GM12872 (cell line): ENCODE data around the gene MIAT.

ENCODE experiments used
- TF ChIP-seq, protein P1 (sequence below): IDR thresholded peaks from 3 replicates; pipeline ENCODE4 v1.5.1; 2011; ENCODE audit warnings: low read depth, mild to moderate bottlenecking, low read length, moderate library complexity; ENCODE audit not compliant: insufficient read depth

The MIAT gene

DNA sequence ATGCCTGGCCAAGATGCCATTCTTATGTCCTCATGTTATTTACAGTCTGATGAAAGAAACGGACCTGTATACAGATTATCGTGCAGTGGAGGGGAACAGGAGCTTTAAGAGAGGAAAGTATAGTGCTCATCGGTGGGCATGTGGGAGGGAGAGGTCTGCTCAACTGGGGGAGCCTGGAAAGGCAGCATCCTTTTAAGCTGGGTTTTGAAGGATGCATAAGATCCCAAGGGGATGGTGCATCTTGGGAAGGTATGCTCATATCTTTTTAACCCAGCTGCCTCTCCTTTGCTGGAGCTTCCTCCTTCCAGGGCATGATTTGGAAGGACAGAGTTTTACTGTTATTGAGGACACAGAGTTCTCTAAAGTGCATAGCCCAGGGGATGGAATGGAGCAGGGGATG is 34.8 kb downstream of the MIAT start:
- TF ChIP-seq, protein P1, sequence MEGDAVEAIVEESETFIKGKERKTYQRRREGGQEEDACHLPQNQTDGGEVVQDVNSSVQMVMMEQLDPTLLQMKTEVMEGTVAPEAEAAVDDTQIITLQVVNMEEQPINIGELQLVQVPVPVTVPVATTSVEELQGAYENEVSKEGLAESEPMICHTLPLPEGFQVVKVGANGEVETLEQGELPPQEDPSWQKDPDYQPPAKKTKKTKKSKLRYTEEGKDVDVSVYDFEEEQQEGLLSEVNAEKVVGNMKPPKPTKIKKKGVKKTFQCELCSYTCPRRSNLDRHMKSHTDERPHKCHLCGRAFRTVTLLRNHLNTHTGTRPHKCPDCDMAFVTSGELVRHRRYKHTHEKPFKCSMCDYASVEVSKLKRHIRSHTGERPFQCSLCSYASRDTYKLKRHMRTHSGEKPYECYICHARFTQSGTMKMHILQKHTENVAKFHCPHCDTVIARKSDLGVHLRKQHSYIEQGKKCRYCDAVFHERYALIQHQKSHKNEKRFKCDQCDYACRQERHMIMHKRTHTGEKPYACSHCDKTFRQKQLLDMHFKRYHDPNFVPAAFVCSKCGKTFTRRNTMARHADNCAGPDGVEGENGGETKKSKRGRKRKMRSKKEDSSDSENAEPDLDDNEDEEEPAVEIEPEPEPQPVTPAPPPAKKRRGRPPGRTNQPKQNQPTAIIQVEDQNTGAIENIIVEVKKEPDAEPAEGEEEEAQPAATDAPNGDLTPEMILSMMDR = no peak

DNA sequence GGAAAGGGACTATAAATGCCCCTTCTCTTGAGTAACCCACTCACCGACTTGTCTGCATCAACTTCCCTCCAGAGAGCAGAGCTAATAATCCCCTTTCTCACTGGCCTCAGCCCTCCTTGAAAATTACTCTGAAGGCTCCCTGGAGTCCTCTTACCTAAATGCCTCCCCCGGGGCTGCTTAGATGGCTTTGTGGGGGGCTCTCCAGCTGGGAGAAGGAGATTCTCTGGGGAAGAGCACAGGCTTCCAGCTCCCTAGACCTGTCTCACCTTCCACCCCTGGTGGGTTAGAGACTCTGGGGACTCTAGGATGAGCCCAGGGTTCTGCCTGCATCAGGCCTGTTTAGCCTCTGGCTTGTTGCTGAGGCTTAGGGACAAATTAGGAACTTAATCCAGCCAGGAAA is 39.8 kb downstream of the MIAT start:
- TF ChIP-seq, protein P1 = no peak

DNA sequence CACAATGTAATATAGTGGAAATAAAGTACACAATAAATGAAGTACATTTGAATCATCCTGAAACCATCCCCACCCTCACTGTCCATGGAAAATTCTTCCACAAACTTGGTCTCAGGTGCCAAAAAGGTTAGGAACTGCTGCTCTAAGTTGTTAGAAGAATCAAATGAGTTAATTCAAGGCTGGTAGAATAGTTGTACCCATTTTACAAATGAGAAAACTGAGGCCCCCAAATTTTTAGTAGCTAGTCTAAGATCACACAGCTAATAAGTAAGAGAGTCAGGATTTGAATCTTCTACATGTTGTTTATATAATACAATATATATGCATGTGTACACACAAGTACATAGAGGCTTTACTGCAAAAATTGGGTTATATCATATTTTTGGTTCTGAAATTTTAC is 43.1 kb downstream of the MIAT start:
- TF ChIP-seq, protein P1 = no peak

DNA sequence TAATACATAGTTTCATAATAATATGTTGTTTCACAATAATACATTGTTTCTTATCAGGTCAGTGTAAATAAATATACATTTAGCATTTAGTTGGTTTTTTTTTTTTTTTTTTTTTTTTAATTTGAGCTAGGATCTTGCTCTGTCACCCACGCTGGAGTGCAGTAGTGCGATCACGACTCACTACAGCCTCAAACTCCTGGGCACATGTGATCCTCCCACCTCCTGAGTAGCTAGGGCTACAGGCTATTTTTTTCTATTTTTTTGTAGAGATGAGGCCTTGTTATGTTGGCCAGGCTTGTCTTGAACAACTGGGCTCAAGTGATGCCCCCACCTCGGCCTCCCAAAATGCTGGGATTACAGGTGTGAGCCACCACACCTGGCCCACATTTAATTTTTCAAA is 43.5 kb downstream of the MIAT start:
- TF ChIP-seq, protein P1 = no peak

DNA sequence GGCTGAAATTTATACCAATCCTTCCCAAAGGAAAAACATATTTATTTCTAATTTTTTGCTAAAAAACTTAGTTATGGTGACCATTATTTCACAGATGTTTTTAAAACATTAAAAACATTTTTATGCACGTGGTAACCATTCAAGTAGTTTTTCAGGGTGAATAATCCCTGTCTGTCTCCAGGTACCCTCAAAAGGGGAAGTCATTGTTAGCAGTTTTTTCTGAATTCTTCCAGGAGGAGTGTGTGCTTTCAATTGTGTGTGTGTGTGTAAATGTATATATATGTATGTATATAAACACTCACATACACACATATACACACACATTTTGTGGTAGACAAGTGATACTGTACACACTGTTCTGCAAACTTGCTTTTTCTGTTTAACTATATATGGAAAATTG is 43.9 kb downstream of the MIAT start:
- TF ChIP-seq, protein P1 = no peak

DNA sequence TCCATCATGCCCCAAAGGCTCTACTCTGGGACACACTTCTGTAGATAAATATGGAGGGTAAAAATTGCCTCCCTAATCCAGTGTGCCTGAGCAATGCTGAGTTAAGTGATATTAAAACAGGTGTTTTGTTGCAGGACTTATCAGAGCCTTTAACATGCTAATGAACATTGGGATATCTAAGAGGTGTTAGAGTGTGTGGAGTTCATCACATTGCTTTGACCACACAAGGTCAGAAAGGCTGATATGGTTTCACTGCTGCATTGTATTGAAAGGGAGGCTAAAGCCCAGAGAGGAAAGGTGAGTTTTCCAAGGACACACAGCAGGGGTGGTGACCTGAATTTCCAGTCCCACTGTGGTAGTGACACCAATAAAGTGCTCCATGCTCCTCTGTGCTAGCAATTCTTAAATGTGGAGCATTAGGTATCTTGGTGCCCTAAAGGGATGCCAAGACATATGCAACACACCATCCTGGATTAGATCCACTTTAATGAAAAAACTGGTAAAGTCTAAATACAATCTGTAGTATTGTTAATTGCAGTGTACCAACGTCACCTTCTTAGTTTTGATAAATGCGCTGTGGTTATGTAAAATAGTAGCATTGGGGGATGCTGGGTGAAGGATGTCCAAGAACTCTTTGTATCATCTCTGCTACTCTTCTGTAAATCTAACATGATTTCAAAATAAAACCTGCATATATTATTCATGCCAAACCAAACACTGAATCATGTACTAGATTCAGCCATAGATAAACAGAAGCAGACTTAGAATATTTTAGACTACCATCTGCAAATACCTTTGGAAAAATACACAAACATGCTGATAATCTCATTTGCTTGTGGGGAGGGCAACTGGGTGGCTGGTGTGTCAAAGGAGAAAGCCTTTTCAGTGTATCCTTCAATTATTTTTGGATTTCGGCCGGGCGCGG is 45.8 kb downstream of the MIAT start:
- TF ChIP-seq, protein P1 = no peak

DNA sequence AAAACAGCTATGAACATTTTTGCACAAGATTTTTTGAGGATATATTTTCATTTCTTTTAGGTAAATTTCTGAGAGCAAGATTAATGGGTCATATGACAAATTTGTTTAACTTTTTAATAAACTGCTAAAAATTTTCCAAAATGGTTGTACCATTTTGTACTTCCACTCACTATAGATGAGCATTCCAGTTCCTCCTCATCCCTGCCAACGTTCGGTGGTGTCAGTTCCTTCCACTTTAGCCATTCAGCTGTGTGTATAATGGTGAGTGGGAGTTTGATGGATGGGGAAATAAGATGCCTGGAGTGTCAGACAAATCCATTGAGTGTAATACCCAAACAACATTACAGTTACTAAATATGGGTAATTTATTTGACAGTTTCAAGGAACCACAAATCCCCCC is 49.7 kb downstream of the MIAT start:
- TF ChIP-seq, protein P1 = no peak
